Measurements from ENCODE around the gene VPS8. TPM values are rescaled to one million over a fixed set of nuclear protein-coding genes. Genes with fewer than 3 reads are reported as not detected.

The VPS8 gene
- total RNA-seq, 1 experiment from 2014 or later: 39.7 TPM

DNA sequence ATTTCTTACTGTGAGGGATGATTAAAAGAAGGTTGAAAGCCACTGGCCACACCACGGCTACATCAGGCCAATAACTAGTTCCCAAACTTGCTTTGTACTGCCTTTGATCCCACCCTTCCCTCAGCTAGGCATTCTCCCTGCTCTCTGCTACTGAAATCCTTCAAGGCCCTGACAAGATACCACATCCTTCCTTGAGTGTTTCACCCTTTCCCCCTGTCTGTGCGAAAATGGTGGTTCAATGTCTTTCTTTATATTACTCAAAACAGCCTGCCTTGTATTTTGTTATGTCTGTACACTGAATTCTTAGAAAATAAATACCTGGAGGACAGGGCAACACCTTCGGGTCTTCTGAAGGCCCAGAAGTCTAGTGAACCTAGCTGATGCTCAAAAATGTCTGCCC is 932 bp upstream of the VPS8 start:
- Mint-ChIP-seq H3K9me3 (no peaks in the 10 kb centered on the region), H3K36me3 (ENCODE audit: insufficient read depth in 1 of 3, low read depth in 3 of 3) (peaks cover 0 to 4% (median 0%) of the 10 kb centered on the region in 3 experiments; a peak in 2 of 7 replicates)

More for the DNA sequence above, 932 bp upstream of the VPS8 start:
- no CpG with 5 or more reads among the region's 3 CpGs for WGBS (ENCODE audit: extremely low coverage, insufficient read length, low lambda C conversion rate)
- H3K27ac ChIP-seq (ENCODE audit: insufficient read length, low read depth, low read length): no peak overlapping the region
- no peak overlapping the region for H3K9ac ChIP-seq (ENCODE audit: extremely low read depth, insufficient read length, low read length)
- TF ChIP-seq, protein P1, sequence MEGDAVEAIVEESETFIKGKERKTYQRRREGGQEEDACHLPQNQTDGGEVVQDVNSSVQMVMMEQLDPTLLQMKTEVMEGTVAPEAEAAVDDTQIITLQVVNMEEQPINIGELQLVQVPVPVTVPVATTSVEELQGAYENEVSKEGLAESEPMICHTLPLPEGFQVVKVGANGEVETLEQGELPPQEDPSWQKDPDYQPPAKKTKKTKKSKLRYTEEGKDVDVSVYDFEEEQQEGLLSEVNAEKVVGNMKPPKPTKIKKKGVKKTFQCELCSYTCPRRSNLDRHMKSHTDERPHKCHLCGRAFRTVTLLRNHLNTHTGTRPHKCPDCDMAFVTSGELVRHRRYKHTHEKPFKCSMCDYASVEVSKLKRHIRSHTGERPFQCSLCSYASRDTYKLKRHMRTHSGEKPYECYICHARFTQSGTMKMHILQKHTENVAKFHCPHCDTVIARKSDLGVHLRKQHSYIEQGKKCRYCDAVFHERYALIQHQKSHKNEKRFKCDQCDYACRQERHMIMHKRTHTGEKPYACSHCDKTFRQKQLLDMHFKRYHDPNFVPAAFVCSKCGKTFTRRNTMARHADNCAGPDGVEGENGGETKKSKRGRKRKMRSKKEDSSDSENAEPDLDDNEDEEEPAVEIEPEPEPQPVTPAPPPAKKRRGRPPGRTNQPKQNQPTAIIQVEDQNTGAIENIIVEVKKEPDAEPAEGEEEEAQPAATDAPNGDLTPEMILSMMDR (conservative IDR thresholded peaks at IDR 0.05): no peak
- no peak overlapping the region for H4K5ac ChIP-seq (ENCODE audit: insufficient read length, low read depth, low read length)
- peaks cover 6% of the 10 kb centered on the region for H3K79me1 ChIP-seq (ENCODE audit: insufficient read depth, low read depth, low read length, poor library complexity, severe bottlenecking)
- H2AK5ac ChIP-seq (ENCODE audit: insufficient read length, low read length): no peak overlapping the region
- Mint-ChIP-seq H3K27ac (no peak overlapping the region; a peak in 1 of 7 replicates), H3K4me3 (no peak overlapping the region), H3K27me3 (ENCODE audit: low read depth) (peaks cover 4% of the 10 kb centered on the region), H3K4me1 (peaks cover 10 to 15% of the 10 kb centered on the region in 2 experiments)
- peaks cover 3% of the 10 kb centered on the region; the same call in 1 of the 2 replicates for H3K79me2 ChIP-seq (ENCODE audit: insufficient read depth, low read length)
- peaks cover 7% of the 10 kb centered on the region for H3K23me2 ChIP-seq (ENCODE audit: insufficient read length, low read depth, low read length, poor library complexity, severe bottlenecking)
- H3K27me3 ChIP-seq (ENCODE audit: insufficient read depth, low read length): no peaks in the 10 kb centered on the region
- H3K23ac ChIP-seq (ENCODE audit: insufficient read length, low read depth, low read length): no peak overlapping the region
- no peak overlapping the region for H2BK20ac ChIP-seq (ENCODE audit: low read depth, low read length, poor library complexity, severe bottlenecking)
- no peak overlapping the region for H3T11ph ChIP-seq (ENCODE audit: low read length)
- H4K8ac ChIP-seq (replicated peaks; ENCODE audit: insufficient read length, low read depth, low read length): no peak overlapping the region
- H3K18ac ChIP-seq (ENCODE audit: insufficient read length, low read depth, low read length): no peak overlapping the region
- H3K14ac ChIP-seq (ENCODE audit: insufficient read depth, low read length): no peak overlapping the region
- no peak overlapping the region for H2BK15ac ChIP-seq (ENCODE audit: low read depth, low read length)
- no peaks in the 10 kb centered on the region for H4K20me1 ChIP-seq (ENCODE audit: control insufficient read depth, insufficient read depth, insufficient read length)
- no peak overlapping the region for H2BK12ac ChIP-seq (ENCODE audit: insufficient read length, low read depth, low read length)
- no peaks in the 10 kb centered on the region; the same call in 1 of the 2 replicates for H3K4me1 ChIP-seq (ENCODE audit: insufficient read depth, low read length)
- H3K56ac ChIP-seq (ENCODE audit: insufficient read length, low read depth, low read length): no peak overlapping the region
- no peak overlapping the region for H2BK120ac ChIP-seq (ENCODE audit: low read depth, low read length, poor library complexity, severe bottlenecking)
- no peak overlapping the region for H3K4me2 ChIP-seq (ENCODE audit: insufficient read depth, insufficient read length, low read length)
- no peaks in the 10 kb centered on the region for H3K9me3 ChIP-seq (ENCODE audit: control insufficient read depth, low read depth, low read length)
- DNase-seq: no peak
- no peak overlapping the region for H4K91ac ChIP-seq (ENCODE audit: insufficient read length, low read depth, low read length)
- no peak overlapping the region for H3K4ac ChIP-seq (ENCODE audit: low read depth, low read length)
- H2AFZ ChIP-seq (ENCODE audit: low read length): peak overlapping the region; percentile 97
- no peak overlapping the region for H2BK5ac ChIP-seq (ENCODE audit: insufficient read length, low read length)
